HepG2 (cell line): ENCODE results near the gene TTLL8. TPM values are rescaled to one million over a fixed set of nuclear protein-coding genes. Genes with fewer than 3 reads are reported as not detected.

ENCODE experiments used
- ATAC-seq: fragments of 200-7000 bp; cut with Tn5 transposase; 3 replicates; pipeline ENCODE4 v1.9.1; 2020; ENCODE audit warnings: mild to moderate bottlenecking, moderate library complexity
- BruUV-seq: library from RNA; stranded (reverse); fragments of 400-500 nt; replicated peaks from 2 replicates; lab custom pipeline; 2021; lab: Mats Ljungman, UMichigan
- CTCF ChIA-PET: fragments of 300-600 bp; formaldehyde crosslinking; extraction: SDS; loops from one replicate; lab custom pipeline; 2021; ENCODE audit warnings: low total read pairs, inconsistent platforms, low intra/inter-chr PET ratio; lab: Yijun Ruan, JAX
- POLR2A ChIA-PET: fragments of 350-600 bp; sonication (Branson Sonifier 250); formaldehyde crosslinking; loops from one replicate; lab custom pipeline; 2020; ENCODE audit warnings: antibody characterized with exemption, inconsistent platforms; lab: Yijun Ruan, JAX
- DNase-seq: peaks from one replicate; pipeline ENCODE4 v3.0.0-alpha.2; 2015; ENCODE audit warnings: low spot score
- FAIRE-seq: peaks from 3 replicates; lab custom pipeline; 2011; peaks lifted over from hg19 to GRCh38; lab: Jason Lieb, UNC
- H2AFZ ChIP-seq: one replicate; pipeline ENCODE4 v1.6.1; 2011; ENCODE audit warnings: low read length, inconsistent platforms
- H3K27ac ChIP-seq: fragments of 300-600 bp; 3 replicates; pipeline ENCODE4 v1.8.0; 2011; ENCODE audit warnings: mixed run types, mild to moderate bottlenecking, mixed read lengths, low read length, inconsistent platforms; ENCODE audit not compliant: insufficient read depth; ENCODE audit errors: extremely low read length
- H3K27me3 ChIP-seq, 2 experiments: fragments of 200-600 bp in 1 of 2; 2 replicates in 1 of 2; 3 replicates in 1 of 2; pipeline versions ENCODE4 v1.6.0 to v1.8.0; 2011; ENCODE audit warnings: low read length in 2 of 2, mild to moderate bottlenecking in 2 of 2, moderate library complexity in 2 of 2, inconsistent platforms in 1 of 2; ENCODE audit not compliant: insufficient read depth in 2 of 2, control insufficient read depth in 1 of 2
- H3K36me3 ChIP-seq, 2 experiments: fragments of 200-600 bp in 1 of 2; replicated peaks in 1 of 2; 2 replicates in 1 of 2; 3 replicates in 1 of 2; pipeline versions ENCODE4 v1.5.1 to v1.8.0; 2011; ENCODE audit warnings: low read length in 2 of 2, inconsistent platforms in 1 of 2; ENCODE audit not compliant: insufficient read depth in 2 of 2, control insufficient read depth in 1 of 2
- H3K4me1 ChIP-seq: 2 replicates; pipeline ENCODE4 v1.5.1; 2012; ENCODE audit warnings: low read length, inconsistent platforms; ENCODE audit not compliant: insufficient read depth
- H3K4me2 ChIP-seq: 2 replicates; pipeline ENCODE4 v1.6.0; 2011; ENCODE audit warnings: low read depth, low read length, inconsistent platforms
- H3K4me3 ChIP-seq, 3 experiments: fragments of 200-600 bp in 1 of 3; sonication (generic), shearing (Covaris generic) in 1 of 3; replicated peaks in 1 of 3; 2 replicates each; pipeline ENCODE4 v1.5.1; 2011 to 2016; ENCODE audit warnings: low read length in 3 of 3, inconsistent platforms in 2 of 3, low read depth in 2 of 3, mild to moderate bottlenecking in 2 of 3, control low read depth in 1 of 3, mixed read lengths in 1 of 3; ENCODE audit not compliant: insufficient read depth in 1 of 3
- H3K79me2 ChIP-seq: one replicate; pipeline ENCODE4 v1.6.1; 2011; ENCODE audit warnings: low read length, inconsistent platforms; ENCODE audit not compliant: insufficient read depth
- H3K9ac ChIP-seq: 2 replicates; pipeline ENCODE4 v1.6.0; 2011; ENCODE audit warnings: mild to moderate bottlenecking, low read depth, low read length, inconsistent platforms; ENCODE audit not compliant: insufficient read depth
- H3K9me3 ChIP-seq: 2 replicates; pipeline ENCODE4 v1.5.1; 2012; ENCODE audit warnings: mild to moderate bottlenecking, low read length
- H4K20me1 ChIP-seq: 2 replicates; pipeline ENCODE4 v1.6.0; 2011; ENCODE audit warnings: inconsistent platforms, mild to moderate bottlenecking, low read length, moderate library complexity; ENCODE audit not compliant: insufficient read depth
- BRCA1 ChIP-seq: sonication (generic); formaldehyde crosslinking; IDR thresholded peaks from 2 replicates; pipeline ENCODE4 v1.4.0; 2020; ENCODE audit warnings: missing genetic modification reagents
- ISX ChIP-seq: sonication (generic); formaldehyde crosslinking; conservative IDR thresholded peaks from 2 replicates; pipeline ENCODE4 v1.5.0; 2020; ENCODE audit warnings: missing genetic modification reagents
- RXRB ChIP-seq: IDR thresholded peaks from 2 replicates; pipeline ENCODE4 v1.6.1; 2016; ENCODE audit warnings: borderline replicate concordance, missing genetic modification reagents, missing compliant biosample characterization
- ZEB1 ChIP-seq: IDR thresholded peaks from 2 replicates; pipeline ENCODE4 v1.6.1; 2012; ENCODE audit warnings: mild to moderate bottlenecking, low read depth, inconsistent platforms; ENCODE audit not compliant: insufficient replicate concordance
- ZNF260 ChIP-seq: sonication (generic); formaldehyde crosslinking; IDR thresholded peaks from 2 replicates; pipeline ENCODE4 v1.4.0; 2020; ENCODE audit warnings: missing genetic modification reagents, low read depth, mild to moderate bottlenecking, borderline replicate concordance
- ZNF670 ChIP-seq: sonication (generic); formaldehyde crosslinking; IDR thresholded peaks from 2 replicates; pipeline ENCODE4 v1.8.0; 2022; ENCODE audit warnings: mild to moderate bottlenecking, missing genetic modification reagents, borderline replicate concordance
- ZNF777 ChIP-seq: sonication (generic); formaldehyde crosslinking; IDR thresholded peaks from 2 replicates; pipeline ENCODE4 v1.4.0; 2020; ENCODE audit warnings: missing genetic modification reagents
- WGBS: methylation state at CpG from one replicate; pipeline ENCODE4 v1.1.6; 2017; ENCODE audit warnings: low lambda C conversion rate; 5-methylcytosine and 5-hydroxymethylcytosine counted together
- in situ Hi-C: cut with HindIII; loops from 2 replicates; pipeline ENCODE4 v1.10.0; 2017; ENCODE audit warnings: low pct_unique_long_range_greater_than_20kb; ENCODE audit not compliant: extremely low pct_ligation_motif_present
- intact Hi-C: fragments of 100-400 bp; cut with micrococcal nuclease; formaldehyde crosslinking; loops from one replicate; pipeline ENCODE4 v1.10.0; 2022; ENCODE audit not compliant: unreplicated experiment
- polyA plus RNA-seq, 8 experiments: library from polyadenylated mRNA; depleted of rRNA in 3 of 8; stranded (reverse) in 7 of 8; unstranded in 1 of 8; fragments of >200 nt; fragmentation: Illumina TruSeq in 4 of 8; extraction: Trizol in 4 of 8; gene quantifications; 2 replicates each; pipeline versions ENCODE4 v1.2.1 to v1.2.3, GENCODE V29; 2011 to 2016; ENCODE audit warnings: low read depth in 4 of 8, missing spikeins in 1 of 8, mixed read lengths in 1 of 8; ENCODE audit not compliant: insufficient read depth in 1 of 8
- total RNA-seq, 5 experiments: library from RNA; depleted of rRNA; stranded (reverse); fragments of >200 nt; fragmentation: Illumina TruSeq; extraction: Trizol; gene quantifications; 2 replicates each; pipeline ENCODE4 v1.2.3, GENCODE V29; 2016; ENCODE audit warnings: low read depth in 1 of 5
- TF ChIP-seq, protein P1 (sequence below): sonication (generic); formaldehyde crosslinking; IDR thresholded peaks from 2 replicates; pipeline ENCODE4 v1.4.0; 2020; ENCODE audit warnings: low read depth, mild to moderate bottlenecking, missing genetic modification reagents
- TF ChIP-seq, protein P2 (sequence below): IDR thresholded peaks from 2 replicates; pipeline ENCODE4 v1.6.1; 2012; ENCODE audit warnings: inconsistent platforms
- TF ChIP-seq, protein P3 (sequence below): sonication (generic); formaldehyde crosslinking; IDR thresholded peaks from 2 replicates; pipeline ENCODE4 v1.5.0; 2020; ENCODE audit warnings: mild to moderate bottlenecking, missing genetic modification reagents

Gene TTLL8
- total and polyA plus RNA-seq, 2 of the 13 experiments (the other 11 are each of a cell fraction or from before 2014, with no cell fraction given), result not detected

DNA sequence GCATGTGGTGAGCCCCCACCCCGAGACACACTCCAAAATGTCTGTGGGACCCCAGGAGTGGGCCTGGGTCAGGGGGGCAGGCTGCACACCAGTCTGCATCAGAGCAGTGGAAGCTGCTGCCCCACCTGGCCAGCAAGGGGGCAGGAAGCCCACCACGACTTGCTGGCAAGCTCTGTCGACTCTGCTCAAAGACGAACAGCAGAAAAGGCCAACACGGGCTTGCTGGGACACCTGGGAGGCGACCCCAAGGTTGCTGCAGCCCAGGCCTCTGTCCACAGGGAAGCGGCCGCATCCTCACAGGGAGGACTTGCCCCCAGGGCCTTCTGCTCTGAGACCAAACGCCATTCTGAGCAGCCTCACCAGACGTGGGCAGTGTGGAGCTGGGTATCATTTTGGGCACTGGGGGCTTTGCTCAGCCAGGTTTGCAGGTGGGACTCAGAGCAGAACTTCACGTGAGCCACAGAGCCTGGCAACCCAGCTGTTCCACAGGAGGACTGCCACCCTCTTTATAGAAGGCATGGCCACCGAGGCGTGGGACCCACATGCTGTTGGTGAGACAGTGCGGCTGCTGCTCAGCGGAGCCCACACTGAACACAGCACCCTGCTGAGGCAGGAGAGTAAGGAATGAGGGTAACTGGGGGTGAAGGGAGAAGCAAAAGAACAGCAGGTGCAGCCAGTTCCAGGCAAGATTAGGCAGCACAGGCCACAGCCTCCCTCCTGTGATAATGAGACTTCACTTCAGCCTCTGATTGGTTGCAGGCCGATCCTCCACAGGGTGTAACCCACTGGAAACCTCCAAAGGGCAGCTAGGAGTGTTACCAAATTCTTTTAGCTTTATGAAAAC lies 56.5 kb downstream of the TTLL8 start:
- DNase-seq (no peak), ATAC-seq (no peak), FAIRE-seq (no peak)
- in situ Hi-C loops (no loop called here), intact Hi-C loops (no loop called here)
- Histone ChIP-seq H4K20me1 (no peaks in the 10 kb centered on the region), H3K27me3 (peaks cover 8 to 14% of the 10 kb centered on the region in 2 experiments; a peak in 3 of 5 replicates), H3K4me1 (peaks cover 9% of the 10 kb centered on the region), H3K4me2 (no peak overlapping the region), H2AFZ (no peak overlapping the region), H3K9me3 (no peaks in the 10 kb centered on the region), H3K36me3 (no peaks in the 10 kb centered on the region), H3K9ac (no peak overlapping the region), H3K4me3 (no peak overlapping the region), H3K79me2 (no peaks in the 10 kb centered on the region), H3K27ac (no peak overlapping the region)
- ChIA-PET CTCF (no interaction called here), POLR2A (no interaction called here)
- 100% methylated on average over 1 of the region's 16 CpGs for WGBS
- no TSS peak for BruUV-seq
- TF ChIP-seq, protein P1, sequence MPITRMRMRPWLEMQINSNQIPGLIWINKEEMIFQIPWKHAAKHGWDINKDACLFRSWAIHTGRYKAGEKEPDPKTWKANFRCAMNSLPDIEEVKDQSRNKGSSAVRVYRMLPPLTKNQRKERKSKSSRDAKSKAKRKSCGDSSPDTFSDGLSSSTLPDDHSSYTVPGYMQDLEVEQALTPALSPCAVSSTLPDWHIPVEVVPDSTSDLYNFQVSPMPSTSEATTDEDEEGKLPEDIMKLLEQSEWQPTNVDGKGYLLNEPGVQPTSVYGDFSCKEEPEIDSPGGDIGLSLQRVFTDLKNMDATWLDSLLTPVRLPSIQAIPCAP (CRISPR knock-in tag), result no peak
- TF ChIP-seq RXRB (no peak), ZNF777 (CRISPR knock-in tag) (no peak), ZNF260 (CRISPR knock-in tag) (no peak), ZNF670 (CRISPR knock-in tag) (no peak), BRCA1 (CRISPR knock-in tag) (no peak), ZEB1 (no peak), ISX (CRISPR knock-in tag) (no peak)
- TF ChIP-seq, protein P2, sequence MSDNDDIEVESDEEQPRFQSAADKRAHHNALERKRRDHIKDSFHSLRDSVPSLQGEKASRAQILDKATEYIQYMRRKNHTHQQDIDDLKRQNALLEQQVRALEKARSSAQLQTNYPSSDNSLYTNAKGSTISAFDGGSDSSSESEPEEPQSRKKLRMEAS, result no peak
- TF ChIP-seq, protein P3, sequence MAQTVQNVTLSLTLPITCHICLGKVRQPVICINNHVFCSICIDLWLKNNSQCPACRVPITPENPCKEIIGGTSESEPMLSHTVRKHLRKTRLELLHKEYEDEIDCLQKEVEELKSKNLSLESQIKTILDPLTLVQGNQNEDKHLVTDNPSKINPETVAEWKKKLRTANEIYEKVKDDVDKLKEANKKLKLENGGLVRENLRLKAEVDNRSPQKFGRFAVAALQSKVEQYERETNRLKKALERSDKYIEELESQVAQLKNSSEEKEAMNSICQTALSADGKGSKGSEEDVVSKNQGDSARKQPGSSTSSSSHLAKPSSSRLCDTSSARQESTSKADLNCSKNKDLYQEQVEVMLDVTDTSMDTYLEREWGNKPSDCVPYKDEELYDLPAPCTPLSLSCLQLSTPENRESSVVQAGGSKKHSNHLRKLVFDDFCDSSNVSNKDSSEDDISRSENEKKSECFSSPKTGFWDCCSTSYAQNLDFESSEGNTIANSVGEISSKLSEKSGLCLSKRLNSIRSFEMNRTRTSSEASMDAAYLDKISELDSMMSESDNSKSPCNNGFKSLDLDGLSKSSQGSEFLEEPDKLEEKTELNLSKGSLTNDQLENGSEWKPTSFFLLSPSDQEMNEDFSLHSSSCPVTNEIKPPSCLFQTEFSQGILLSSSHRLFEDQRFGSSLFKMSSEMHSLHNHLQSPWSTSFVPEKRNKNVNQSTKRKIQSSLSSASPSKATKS, result no peak
